Vagina (tissue), 2 donors: ENCODE results near the gene ZBTB21. TPM values are rescaled to one million over a fixed set of nuclear protein-coding genes. Genes with fewer than 3 reads are reported as not detected.

ENCODE experiments used
- DNase-seq, 2 donors: peaks; one replicate each; pipeline ENCODE4 v3.0.0-alpha.2; 2017; ENCODE audit errors: extremely low spot score in 2 of 2
- H3K27ac ChIP-seq: fragments of 200-600 bp; sonication (generic); one replicate; pipeline ENCODE4 v1.5.1; 2019
- H3K27me3 ChIP-seq: fragments of 200-600 bp; sonication (generic); one replicate; pipeline ENCODE4 v1.5.1; 2019
- H3K36me3 ChIP-seq, 2 donors: fragments of 200-600 bp; sonication (generic); one replicate each; pipeline ENCODE4 v1.5.1; 2017 to 2019
- H3K4me1 ChIP-seq: fragments of 200-600 bp; sonication (generic); one replicate; pipeline ENCODE4 v1.5.1; 2019
- H3K4me3 ChIP-seq, 2 donors: fragments of 200-600 bp; sonication (generic); 1 replicate in 1 of 2; 2 replicates in 1 of 2; pipeline ENCODE4 v1.5.1; 2016 to 2019
- H3K9me3 ChIP-seq: fragments of 200-600 bp; sonication (generic); one replicate; pipeline ENCODE4 v1.5.1; 2019
- CTCF ChIP-seq, 3 experiments: fragments of 450-650 bp in 2 of 3; fragments of 200-600 bp in 1 of 3; sonication (generic) in 1 of 3; IDR thresholded peaks; one replicate each; pipeline ENCODE4 v1.5.1; 2017 to 2019; ENCODE audit warnings: antibody characterized with exemption in 3 of 3, mild to moderate bottlenecking in 2 of 3, moderate library complexity in 2 of 3
- POLR2A ChIP-seq, 2 donors: fragments of 450-650 bp; IDR thresholded peaks; one replicate each; pipeline ENCODE4 v1.6.1; 2017; ENCODE audit warnings: antibody characterized with exemption in 2 of 2, mild to moderate bottlenecking in 2 of 2, moderate library complexity in 2 of 2
- POLR2AphosphoS5 ChIP-seq, 2 donors: sonication (generic); formaldehyde crosslinking; IDR thresholded peaks; one replicate each; pipeline ENCODE4 v1.9.0; 2017; ENCODE audit warnings: antibody characterized with exemption in 2 of 2, mild to moderate bottlenecking in 2 of 2, low read depth in 1 of 2; ENCODE audit not compliant: insufficient read depth in 1 of 2
- intact Hi-C: fragments of 100-400 bp; cut with DNase I; formaldehyde crosslinking; loops from one replicate; pipeline ENCODE4 v1.15.1; 2023
- total RNA-seq: library from RNA; depleted of rRNA; stranded (reverse); fragments of >200 nt; gene quantifications from one replicate; pipeline ENCODE4 v1.2.3, GENCODE V29; 2016

Gene ZBTB21
- total RNA-seq, 1 donor from 2014 or later, result 16.7 TPM

GRCh38 chr21:41966872-41967621 lies 43.1 kb downstream of the ZBTB21 start:
- Histone ChIP-seq H3K27ac (no peak overlapping the region), H3K36me3 (no peaks in the 10 kb centered on the region), H3K9me3 (no peaks in the 10 kb centered on the region), H3K4me1 (peaks cover 4% of the 10 kb centered on the region), H3K27me3 (no peaks in the 10 kb centered on the region), H3K4me3 (no peak overlapping the region)
- DNase-seq, result peak; percentile 52 to 77
- TF ChIP-seq POLR2AphosphoS5 (IDR thresholded peaks at IDR 0.05; ENCODE audit: insufficient read depth in 1 of 2, low read depth in 1 of 2) (no peak), POLR2A (IDR thresholded peaks at IDR 0.05) (no peak), CTCF (IDR thresholded peaks at IDR 0.05) (no peak)
- intact Hi-C loops, result no loop called here

GRCh38 chr21:41966041-41966833 lies 43.9 kb downstream of the ZBTB21 start:
- Histone ChIP-seq H3K27ac (no peak overlapping the region), H3K36me3 (no peaks in the 10 kb centered on the region), H3K9me3 (no peaks in the 10 kb centered on the region), H3K4me1 (peaks cover 12% of the 10 kb centered on the region), H3K4me3 (no peak overlapping the region), H3K27me3 (no peaks in the 10 kb centered on the region)
- intact Hi-C loops, result no loop called here
- TF ChIP-seq CTCF (IDR thresholded peaks at IDR 0.05) (no peak), POLR2AphosphoS5 (IDR thresholded peaks at IDR 0.05; ENCODE audit: insufficient read depth in 1 of 2, low read depth in 1 of 2) (no peak), POLR2A (IDR thresholded peaks at IDR 0.05) (no peak)
- DNase-seq, result no peak

DNA sequence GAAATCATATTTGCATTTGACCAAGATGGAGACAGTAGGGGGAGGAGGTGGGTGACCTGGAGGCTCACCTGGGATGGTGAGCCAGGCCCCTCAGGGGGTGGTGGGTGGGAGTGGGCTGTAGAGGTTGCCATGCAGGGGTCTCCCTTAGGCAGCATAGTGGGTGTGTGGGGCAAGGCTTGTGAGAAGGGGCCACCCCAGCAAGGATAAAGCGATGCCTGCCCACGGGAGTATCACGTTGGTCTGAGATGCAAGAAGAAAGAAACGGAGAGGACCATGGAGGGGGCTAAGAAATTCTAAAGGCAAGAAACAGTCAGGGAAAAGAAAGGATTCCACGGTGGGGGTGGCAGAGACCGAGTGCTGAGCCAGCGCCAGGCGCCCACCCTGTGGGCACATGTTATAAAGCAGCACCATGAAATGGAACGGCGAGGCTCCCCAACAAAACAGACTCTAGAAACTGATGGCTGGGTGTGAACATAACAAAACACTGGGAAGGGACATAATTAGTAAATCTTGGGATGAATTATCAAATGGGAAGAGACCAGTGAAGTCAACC lies 44.6 kb downstream of the ZBTB21 start:
- TF ChIP-seq CTCF (IDR thresholded peaks at IDR 0.05) (no peak), POLR2AphosphoS5 (IDR thresholded peaks at IDR 0.05; ENCODE audit: insufficient read depth in 1 of 2, low read depth in 1 of 2) (no peak), POLR2A (IDR thresholded peaks at IDR 0.05) (no peak)
- Histone ChIP-seq H3K4me1 (peaks cover 12% of the 10 kb centered on the region), H3K27ac (no peak overlapping the region), H3K36me3 (no peaks in the 10 kb centered on the region), H3K4me3 (no peak overlapping the region), H3K27me3 (no peaks in the 10 kb centered on the region), H3K9me3 (no peaks in the 10 kb centered on the region)
- intact Hi-C loops, result no loop called here
- peak in 1 of 2 donors; percentile 71 for DNase-seq

DNA sequence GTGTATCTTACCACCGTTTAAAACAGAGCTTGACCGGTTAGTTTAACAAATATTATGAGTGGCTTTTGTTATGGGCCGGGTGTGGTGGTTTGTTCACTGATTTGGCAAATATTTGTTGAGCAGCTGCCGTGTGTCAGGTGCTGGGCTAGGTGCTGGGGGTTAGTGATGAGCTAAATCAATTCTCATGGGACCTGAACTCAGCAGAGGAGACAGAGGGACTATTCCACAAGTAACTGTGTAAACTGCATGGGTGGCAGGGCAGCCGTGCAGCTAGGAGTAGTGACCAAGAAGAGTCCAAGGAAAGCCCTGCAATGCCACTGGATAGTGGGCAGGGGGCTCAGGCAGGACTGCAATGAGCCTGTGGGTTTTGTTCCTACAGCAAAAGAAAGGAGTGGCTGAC lies 45.1 kb downstream of the ZBTB21 start:
- TF ChIP-seq CTCF (IDR thresholded peaks at IDR 0.05) (no peak), POLR2A (IDR thresholded peaks at IDR 0.05) (no peak), POLR2AphosphoS5 (IDR thresholded peaks at IDR 0.05; ENCODE audit: insufficient read depth in 1 of 2, low read depth in 1 of 2) (no peak)
- peak in 1 of 2 donors; percentile 65 for DNase-seq

More for the DNA sequence above, 45.1 kb downstream of the ZBTB21 start:
- Histone ChIP-seq H3K4me1 (peaks cover 12% of the 10 kb centered on the region), H3K4me3 (no peak overlapping the region), H3K27ac (no peak overlapping the region), H3K27me3 (no peaks in the 10 kb centered on the region), H3K36me3 (no peaks in the 10 kb centered on the region), H3K9me3 (no peaks in the 10 kb centered on the region)
- intact Hi-C loops, result no loop called here
